ENCODE results near the gene PTPN14. TPM values are rescaled to one million over a fixed set of nuclear protein-coding genes. Genes with fewer than 3 reads are reported as not detected.

Gene PTPN14
- total RNA-seq, 1 experiment from 2014 or later: 88.4 TPM

DNA sequence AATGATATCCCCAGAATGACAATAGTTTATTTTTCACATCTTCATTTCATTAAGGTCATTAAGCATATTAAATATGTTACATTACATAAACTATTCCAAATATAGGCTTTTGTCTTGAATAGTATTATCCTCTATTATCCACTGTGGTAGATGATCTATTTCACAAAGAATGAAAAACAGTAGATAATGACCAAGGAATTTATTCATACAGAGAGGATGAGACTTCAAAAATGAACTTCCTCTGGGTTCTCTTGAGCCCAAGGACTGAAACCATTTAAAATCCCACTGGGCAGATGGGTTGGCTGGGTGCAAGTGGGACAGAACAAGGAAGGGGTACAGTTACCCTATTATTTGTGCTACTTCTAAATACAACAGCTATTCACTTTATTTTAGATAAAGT lies 33.0 kb downstream of the PTPN14 start:
- POLR2A ChIA-PET: interaction anchor here (0.5 kb wide), 1 partner anchor 16 kb away, joined by 3 read pairs; no protein-coding TSS in a partner anchor
- Mint-ChIP-seq H3K4me1 (peaks cover 68% of the 10 kb centered on the region), H3K36me3 (no peaks in the 10 kb centered on the region), H3K27ac (no peak overlapping the region), H3K4me3 (no peak overlapping the region), H3K27me3 (ENCODE audit: low read depth) (peaks cover 3% of the 10 kb centered on the region; the same call in 1 of the 2 replicates), H3K9me3 (no peaks in the 10 kb centered on the region)
- ATAC-seq (no peak), DNase-seq (ENCODE audit: low spot score) (no peak)
- CTCF ChIA-PET: no interaction called here
- TF ChIP-seq, protein P1, sequence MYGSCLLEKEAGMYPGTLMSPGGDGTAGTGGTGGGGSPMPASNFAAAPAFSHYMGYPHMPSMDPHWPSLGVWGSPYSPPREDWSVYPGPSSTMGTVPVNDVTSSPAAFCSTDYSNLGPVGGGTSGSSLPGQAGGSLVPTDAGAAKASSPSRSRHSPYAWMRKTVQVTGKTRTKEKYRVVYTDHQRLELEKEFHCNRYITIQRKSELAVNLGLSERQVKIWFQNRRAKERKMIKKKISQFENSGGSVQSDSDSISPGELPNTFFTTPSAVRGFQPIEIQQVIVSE (CRISPR knock-in tag; IDR thresholded peaks at IDR 0.05; ENCODE audit: borderline replicate concordance): no peak
- TF ChIP-seq, protein P2, sequence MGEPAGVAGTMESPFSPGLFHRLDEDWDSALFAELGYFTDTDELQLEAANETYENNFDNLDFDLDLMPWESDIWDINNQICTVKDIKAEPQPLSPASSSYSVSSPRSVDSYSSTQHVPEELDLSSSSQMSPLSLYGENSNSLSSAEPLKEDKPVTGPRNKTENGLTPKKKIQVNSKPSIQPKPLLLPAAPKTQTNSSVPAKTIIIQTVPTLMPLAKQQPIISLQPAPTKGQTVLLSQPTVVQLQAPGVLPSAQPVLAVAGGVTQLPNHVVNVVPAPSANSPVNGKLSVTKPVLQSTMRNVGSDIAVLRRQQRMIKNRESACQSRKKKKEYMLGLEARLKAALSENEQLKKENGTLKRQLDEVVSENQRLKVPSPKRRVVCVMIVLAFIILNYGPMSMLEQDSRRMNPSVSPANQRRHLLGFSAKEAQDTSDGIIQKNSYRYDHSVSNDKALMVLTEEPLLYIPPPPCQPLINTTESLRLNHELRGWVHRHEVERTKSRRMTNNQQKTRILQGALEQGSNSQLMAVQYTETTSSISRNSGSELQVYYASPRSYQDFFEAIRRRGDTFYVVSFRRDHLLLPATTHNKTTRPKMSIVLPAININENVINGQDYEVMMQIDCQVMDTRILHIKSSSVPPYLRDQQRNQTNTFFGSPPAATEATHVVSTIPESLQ (CRISPR knock-in tag; IDR thresholded peaks at IDR 0.05): no peak
- TF ChIP-seq, protein P3, sequence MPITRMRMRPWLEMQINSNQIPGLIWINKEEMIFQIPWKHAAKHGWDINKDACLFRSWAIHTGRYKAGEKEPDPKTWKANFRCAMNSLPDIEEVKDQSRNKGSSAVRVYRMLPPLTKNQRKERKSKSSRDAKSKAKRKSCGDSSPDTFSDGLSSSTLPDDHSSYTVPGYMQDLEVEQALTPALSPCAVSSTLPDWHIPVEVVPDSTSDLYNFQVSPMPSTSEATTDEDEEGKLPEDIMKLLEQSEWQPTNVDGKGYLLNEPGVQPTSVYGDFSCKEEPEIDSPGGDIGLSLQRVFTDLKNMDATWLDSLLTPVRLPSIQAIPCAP (CRISPR knock-in tag; IDR thresholded peaks at IDR 0.05): no peak

DNA sequence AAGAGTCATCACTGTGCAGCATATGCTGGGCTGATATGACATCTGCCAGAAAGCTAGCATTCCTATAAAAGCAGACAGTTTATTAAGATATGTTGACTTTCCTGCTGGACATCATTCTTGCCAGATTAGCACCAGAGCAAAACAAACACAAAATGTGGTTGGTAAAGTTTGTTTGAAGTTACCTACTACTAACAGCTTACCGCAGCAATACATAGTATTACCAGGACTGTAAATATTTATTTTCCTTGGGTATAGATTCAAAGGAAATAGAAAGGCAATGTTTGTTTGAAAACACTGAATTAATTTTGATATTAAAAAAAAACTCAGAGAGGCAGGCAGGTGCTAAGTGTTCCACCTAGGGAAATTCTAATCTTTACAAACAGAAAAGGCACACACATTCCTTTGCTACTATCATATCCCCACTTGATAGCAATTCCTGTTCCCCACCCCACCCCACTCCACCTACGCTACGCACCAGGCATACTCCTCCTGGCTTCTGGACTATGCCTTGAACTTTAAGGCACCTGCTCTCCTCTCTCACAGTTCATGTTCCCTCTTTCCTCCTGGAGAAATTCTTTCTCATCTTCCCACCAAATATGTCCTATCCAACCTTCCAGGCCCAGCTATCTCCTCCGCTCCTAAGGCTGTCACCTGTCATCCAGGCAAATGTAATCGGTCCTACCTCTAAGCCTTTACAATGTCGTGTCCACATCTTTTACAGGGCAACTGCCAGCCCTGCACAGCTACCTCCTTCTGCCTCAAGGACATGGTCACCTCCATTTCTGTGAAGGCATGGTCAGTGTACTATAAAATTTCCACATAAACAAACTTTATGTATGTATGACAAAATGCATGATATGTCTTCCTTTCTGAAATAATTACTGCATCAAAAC lies 34.7 kb downstream of the PTPN14 start:
- H3K27ac Mint-ChIP-seq: no peak overlapping the region
- ChIA-PET CTCF (interaction anchor here (0.6 to 1.5 kb wide), 3 partner anchors 36 to 185 kb away, joined by 3 read pairs; no protein-coding TSS in a partner anchor), POLR2A (no interaction called here)
- ATAC-seq (no peak), DNase-seq (ENCODE audit: low spot score) (no peak)
- peaks cover 3% of the 10 kb centered on the region; the same call in 1 of the 2 replicates for H3K27me3 Mint-ChIP-seq (ENCODE audit: low read depth)
- peaks cover 6% of the 10 kb centered on the region for H3K9me3 Mint-ChIP-seq
- H3K36me3 Mint-ChIP-seq: peaks cover 8% of the 10 kb centered on the region
- TF ChIP-seq NR2C2 (CRISPR knock-in tag; IDR thresholded peaks at IDR 0.05) (no peak), RELA (CRISPR knock-in tag; IDR thresholded peaks at IDR 0.05; ENCODE audit: borderline replicate concordance) (no peak), RORB (CRISPR knock-in tag; IDR thresholded peaks at IDR 0.05) (no peak)
- TF ChIP-seq, protein P4, sequence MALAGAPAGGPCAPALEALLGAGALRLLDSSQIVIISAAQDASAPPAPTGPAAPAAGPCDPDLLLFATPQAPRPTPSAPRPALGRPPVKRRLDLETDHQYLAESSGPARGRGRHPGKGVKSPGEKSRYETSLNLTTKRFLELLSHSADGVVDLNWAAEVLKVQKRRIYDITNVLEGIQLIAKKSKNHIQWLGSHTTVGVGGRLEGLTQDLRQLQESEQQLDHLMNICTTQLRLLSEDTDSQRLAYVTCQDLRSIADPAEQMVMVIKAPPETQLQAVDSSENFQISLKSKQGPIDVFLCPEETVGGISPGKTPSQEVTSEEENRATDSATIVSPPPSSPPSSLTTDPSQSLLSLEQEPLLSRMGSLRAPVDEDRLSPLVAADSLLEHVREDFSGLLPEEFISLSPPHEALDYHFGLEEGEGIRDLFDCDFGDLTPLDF (CRISPR knock-in tag; IDR thresholded peaks at IDR 0.05): no peak
- H3K4me1 Mint-ChIP-seq: peaks cover 62% of the 10 kb centered on the region
- no peak overlapping the region for H3K4me3 Mint-ChIP-seq

DNA sequence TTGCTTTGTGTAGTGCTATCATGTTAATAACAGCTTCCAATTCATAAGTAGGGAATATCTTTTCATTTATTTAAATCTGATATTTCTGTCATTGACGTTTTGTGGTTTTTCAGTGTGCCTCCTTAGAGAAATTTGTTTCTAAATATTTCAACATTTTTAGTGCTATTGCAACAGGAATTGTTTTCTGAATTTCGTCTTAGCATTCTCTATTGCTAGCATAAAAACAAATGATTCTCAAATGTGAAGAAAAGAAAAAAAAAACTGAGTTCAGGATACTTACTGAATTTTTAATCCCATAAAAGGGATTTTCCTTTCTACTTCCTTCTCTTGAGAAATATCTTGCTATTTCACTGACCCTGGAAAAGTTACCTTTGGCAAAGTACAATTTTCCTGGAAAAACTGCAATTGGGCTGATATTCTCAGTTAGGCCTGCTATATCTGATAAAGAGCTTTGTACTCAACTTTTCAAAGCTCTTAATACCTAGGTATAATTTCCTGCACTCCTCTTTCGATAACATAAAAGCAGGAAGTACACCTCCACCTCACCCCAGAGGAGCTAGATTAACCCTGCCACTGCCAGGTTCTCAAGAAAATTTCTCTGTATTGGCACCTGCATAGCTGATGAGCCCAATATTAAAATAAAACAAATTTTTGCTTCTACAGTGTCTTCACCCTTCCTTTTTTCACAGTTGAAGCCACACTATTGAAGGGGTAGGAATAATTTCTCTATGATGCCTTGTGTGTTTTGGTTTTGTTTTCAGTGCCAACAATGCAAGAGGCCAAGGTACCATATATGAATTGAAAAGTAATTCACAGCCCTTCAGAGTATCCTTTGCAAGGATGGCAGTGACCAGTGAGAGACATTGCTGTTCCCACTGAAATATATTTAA lies 35.6 kb downstream of the PTPN14 start:
- Mint-ChIP-seq H3K36me3 (peaks cover 17% of the 10 kb centered on the region), H3K27me3 (ENCODE audit: low read depth) (peaks cover 3% of the 10 kb centered on the region; the same call in 1 of the 2 replicates), H3K27ac (no peak overlapping the region), H3K9me3 (peaks cover 14% of the 10 kb centered on the region), H3K4me1 (peaks cover 54% of the 10 kb centered on the region), H3K4me3 (no peak overlapping the region)
- no peak for DNase-seq (ENCODE audit: low spot score)
- ATAC-seq: no peak
- POLR2A ChIA-PET: interaction anchor here (0.9 kb wide), 1 partner anchor 10 kb away, joined by 3 read pairs; no protein-coding TSS in a partner anchor
- CTCF ChIA-PET: interaction anchor here (0.9 kb wide), 1 partner anchor 37 kb away, joined by 3 read pairs; no protein-coding TSS in a partner anchor
- TF ChIP-seq ZNF263 (CRISPR knock-in tag; IDR thresholded peaks at IDR 0.05; ENCODE audit: low read depth) (no peak), EMX1 (CRISPR knock-in tag; IDR thresholded peaks at IDR 0.05) (no peak), PRRX2 (CRISPR knock-in tag; IDR thresholded peaks at IDR 0.05) (no peak)
- TF ChIP-seq, protein P5, sequence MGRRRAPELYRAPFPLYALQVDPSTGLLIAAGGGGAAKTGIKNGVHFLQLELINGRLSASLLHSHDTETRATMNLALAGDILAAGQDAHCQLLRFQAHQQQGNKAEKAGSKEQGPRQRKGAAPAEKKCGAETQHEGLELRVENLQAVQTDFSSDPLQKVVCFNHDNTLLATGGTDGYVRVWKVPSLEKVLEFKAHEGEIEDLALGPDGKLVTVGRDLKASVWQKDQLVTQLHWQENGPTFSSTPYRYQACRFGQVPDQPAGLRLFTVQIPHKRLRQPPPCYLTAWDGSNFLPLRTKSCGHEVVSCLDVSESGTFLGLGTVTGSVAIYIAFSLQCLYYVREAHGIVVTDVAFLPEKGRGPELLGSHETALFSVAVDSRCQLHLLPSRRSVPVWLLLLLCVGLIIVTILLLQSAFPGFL (CRISPR knock-in tag; IDR thresholded peaks at IDR 0.05; ENCODE audit: borderline replicate concordance): no peak
- TF ChIP-seq, protein P6, sequence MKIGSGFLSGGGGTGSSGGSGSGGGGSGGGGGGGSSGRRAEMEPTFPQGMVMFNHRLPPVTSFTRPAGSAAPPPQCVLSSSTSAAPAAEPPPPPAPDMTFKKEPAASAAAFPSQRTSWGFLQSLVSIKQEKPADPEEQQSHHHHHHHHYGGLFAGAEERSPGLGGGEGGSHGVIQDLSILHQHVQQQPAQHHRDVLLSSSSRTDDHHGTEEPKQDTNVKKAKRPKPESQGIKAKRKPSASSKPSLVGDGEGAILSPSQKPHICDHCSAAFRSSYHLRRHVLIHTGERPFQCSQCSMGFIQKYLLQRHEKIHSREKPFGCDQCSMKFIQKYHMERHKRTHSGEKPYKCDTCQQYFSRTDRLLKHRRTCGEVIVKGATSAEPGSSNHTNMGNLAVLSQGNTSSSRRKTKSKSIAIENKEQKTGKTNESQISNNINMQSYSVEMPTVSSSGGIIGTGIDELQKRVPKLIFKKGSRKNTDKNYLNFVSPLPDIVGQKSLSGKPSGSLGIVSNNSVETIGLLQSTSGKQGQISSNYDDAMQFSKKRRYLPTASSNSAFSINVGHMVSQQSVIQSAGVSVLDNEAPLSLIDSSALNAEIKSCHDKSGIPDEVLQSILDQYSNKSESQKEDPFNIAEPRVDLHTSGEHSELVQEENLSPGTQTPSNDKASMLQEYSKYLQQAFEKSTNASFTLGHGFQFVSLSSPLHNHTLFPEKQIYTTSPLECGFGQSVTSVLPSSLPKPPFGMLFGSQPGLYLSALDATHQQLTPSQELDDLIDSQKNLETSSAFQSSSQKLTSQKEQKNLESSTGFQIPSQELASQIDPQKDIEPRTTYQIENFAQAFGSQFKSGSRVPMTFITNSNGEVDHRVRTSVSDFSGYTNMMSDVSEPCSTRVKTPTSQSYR (CRISPR knock-in tag; IDR thresholded peaks at IDR 0.05): no peak
- TF ChIP-seq, protein P2 (CRISPR knock-in tag; IDR thresholded peaks at IDR 0.05): no peak
- TF ChIP-seq, protein P4 (CRISPR knock-in tag; IDR thresholded peaks at IDR 0.05): no peak
